Measurements from ENCODE around the gene TBXAS1. TPM values are rescaled to one million over a fixed set of nuclear protein-coding genes. Genes with fewer than 3 reads are reported as not detected.

Gene TBXAS1
- total and polyA plus RNA-seq, 2 of the 8 experiments (the other 6 are each of a cell fraction or from before 2014, with no cell fraction given) = 0.86 to 2.1 TPM

DNA sequence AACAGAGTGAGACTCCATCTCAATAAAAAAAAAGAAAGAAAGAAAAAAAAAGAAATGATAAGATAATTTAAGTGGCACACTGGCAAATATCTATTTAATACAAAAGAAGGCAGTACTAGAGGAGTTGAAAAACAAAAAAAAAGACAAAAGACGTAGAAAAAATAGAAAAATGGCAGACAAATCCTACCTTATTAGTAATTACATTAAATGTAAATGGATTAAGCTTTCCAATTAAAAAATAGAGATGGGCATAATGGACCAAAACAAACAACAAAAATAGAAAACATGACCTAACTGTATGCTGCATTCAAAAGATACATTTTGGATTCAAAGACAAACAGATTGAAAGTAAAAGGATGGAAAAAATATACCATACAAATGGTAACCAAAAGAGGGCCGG, 239.0 kb downstream of the TBXAS1 start:
- no peak overlapping the region for H2BK20ac ChIP-seq (ENCODE audit: low read length)
- no peaks in the 10 kb centered on the region for H3K79me1 ChIP-seq (ENCODE audit: low read depth, low read length)
- WGBS, 2 experiments (ENCODE audit: extremely low coverage in 1 of 2, insufficient coverage in 1 of 2, insufficient read length in 1 of 2, insufficient replicate concordance in 2 of 2, low coverage in 1 of 2, low lambda C conversion rate in 2 of 2, missing lambda C conversion rate in 1 of 2) = 95% methylated on average over 2 of the region's 2 CpGs; no CpG with 5 or more reads in 1 of the 2 experiments
- H3K4me2 ChIP-seq (ENCODE audit: insufficient read depth in 1 of 2, low read depth in 2 of 2, low read length in 2 of 2) = no peak overlapping the region
- no peak overlapping the region for H2BK5ac ChIP-seq (ENCODE audit: low read depth, low read length)
- H3K4me1 ChIP-seq (replicated peaks in 1 of 4; ENCODE audit: control insufficient read depth in 3 of 4, insufficient read depth in 4 of 4, low read length in 3 of 4) = peaks cover 0 to 2% (median 0%) of the 10 kb centered on the region in 4 experiments; a peak in 2 of 7 replicates
- peaks cover 0 to 11% (median 10%) of the 10 kb centered on the region in 4 experiments; a peak in 6 of 7 replicates for H3K27me3 ChIP-seq (replicated peaks in 1 of 4; ENCODE audit: control insufficient read depth in 3 of 4, extremely low read depth in 1 of 4, insufficient read depth in 3 of 4, low read length in 3 of 4)
- no peak overlapping the region for H3K14ac ChIP-seq (ENCODE audit: insufficient read length)
- no peaks in the 10 kb centered on the region for H3K79me2 ChIP-seq (ENCODE audit: control insufficient read depth in 1 of 2, insufficient read depth in 2 of 2, low read length in 2 of 2)
- H2BK15ac ChIP-seq (ENCODE audit: low read length) = no peak overlapping the region
- no peaks in the 10 kb centered on the region for H3K36me3 ChIP-seq (ENCODE audit: control insufficient read depth in 2 of 4, insufficient read depth in 4 of 4, low read length in 3 of 4)
- H3K4ac ChIP-seq (replicated peaks; ENCODE audit: insufficient read length, low read depth, low read length) = no peak overlapping the region
- H2AK5ac ChIP-seq (ENCODE audit: low read depth, low read length) = no peak overlapping the region
- no peak overlapping the region for H3K4me3 ChIP-seq (ENCODE audit: extremely low read depth in 1 of 4, insufficient read depth in 2 of 4, low read depth in 3 of 4, low read length in 4 of 4)
- H4K91ac ChIP-seq (replicated peaks; ENCODE audit: insufficient read length, low read length) = no peak overlapping the region
- H3K27ac ChIP-seq (ENCODE audit: low read depth, low read length) = no peak overlapping the region
- POLR2A ChIA-PET (ENCODE audit: partially characterized antibody) = no interaction called here
- H4K8ac ChIP-seq (ENCODE audit: extremely low read depth, insufficient read depth, low read length) = no peak overlapping the region
- H3K56ac ChIP-seq (replicated peaks; ENCODE audit: insufficient read length, low read depth, low read length) = no peak overlapping the region
- H3K23me2 ChIP-seq (ENCODE audit: low read depth, low read length) = peaks cover 3% of the 10 kb centered on the region; the same call in 1 of the 2 replicates
- H3K18ac ChIP-seq (ENCODE audit: extremely low read depth, low read length) = no peak overlapping the region
- no peak overlapping the region for H3K23ac ChIP-seq (ENCODE audit: insufficient read length)
- H3K9ac ChIP-seq (replicated peaks in 1 of 4; ENCODE audit: extremely low read depth in 1 of 4, low read depth in 3 of 4, low read length in 3 of 4) = no peak overlapping the region
- DNase-seq (ENCODE audit: low read depth in 1 of 2, low spot score in 2 of 2) (no peak), FAIRE-seq (no peak)
- no peak overlapping the region for H2BK12ac ChIP-seq (ENCODE audit: low read depth, low read length)
- no peaks in the 10 kb centered on the region for H3K9me3 ChIP-seq (ENCODE audit: insufficient read depth in 2 of 2, low read depth in 1 of 2, low read length in 1 of 2)
- H4K5ac ChIP-seq (ENCODE audit: insufficient read length, low read depth, low read length) = no peak overlapping the region
- no peak overlapping the region for H2AFZ ChIP-seq (ENCODE audit: low read length)
- CTCF ChIA-PET (ENCODE audit: partially characterized antibody) = interaction anchor here (0.6 kb wide), 1 partner anchor 866 kb away, joined by 3 read pairs; no protein-coding TSS in a partner anchor
- no peaks in the 10 kb centered on the region for H4K20me1 ChIP-seq (replicated peaks in 1 of 2; ENCODE audit: control insufficient read depth in 1 of 2, insufficient read depth in 2 of 2, low read length in 2 of 2)
- H2BK120ac ChIP-seq (replicated peaks; ENCODE audit: low read depth, low read length) = no peak overlapping the region
- TF ChIP-seq TBP (IDR thresholded peaks at IDR 0.05; ENCODE audit: low read depth, low read length) (no peak), RBBP5 (IDR thresholded peaks at IDR 0.05; ENCODE audit: borderline replicate concordance, low read depth, low read length) (no peak), ASH2L (IDR thresholded peaks at IDR 0.05; ENCODE audit: low read length) (no peak), TAF7 (optimal IDR thresholded peaks at IDR 0.05; ENCODE audit: borderline replicate concordance, low read depth, low read length) (no peak), CTCF (IDR thresholded peaks at IDR 0.05; ENCODE audit: control extremely low read depth in 1 of 3, insufficient read depth in 1 of 3, low read depth in 1 of 3, low read length in 3 of 3) (no peak), SAP30 (IDR thresholded peaks at IDR 0.05; ENCODE audit: insufficient read depth, insufficient replicate concordance, low read length) (no peak), SRF (IDR thresholded peaks at IDR 0.05; ENCODE audit: low read depth, low read length) (no peak), RNF2 (IDR thresholded peaks at IDR 0.05; ENCODE audit: borderline replicate concordance, low read depth, low read length, missing control alignments, poor library complexity, severe bottlenecking) (no peak), CTBP2 (IDR thresholded peaks at IDR 0.05; ENCODE audit: borderline replicate concordance, insufficient read depth, insufficient read length, low read length) (no peak), CHD2 (IDR thresholded peaks at IDR 0.05; ENCODE audit: low read length) (no peak), RFX5 (IDR thresholded peaks at IDR 0.05; ENCODE audit: borderline replicate concordance, low read depth, low read length) (no peak)

Measured in H1 (cell line).